Fibroblast of the aortic adventitia (primary cell): Measurements from ENCODE around the gene ZXDC. TPM values are rescaled to one million over a fixed set of nuclear protein-coding genes. Genes with fewer than 3 reads are reported as not detected.

Experiments
- DNase-seq: peaks from one replicate; pipeline ENCODE4 v3.0.0-alpha.2; 2010; ENCODE audit warnings: low read depth
- H3K4me3 ChIP-seq: 2 replicates; pipeline ENCODE4 v1.5.1; 2011; ENCODE audit warnings: low read depth, mild to moderate bottlenecking, control low read depth, low read length, moderate library complexity
- CTCF ChIP-seq: IDR thresholded peaks from 2 replicates; pipeline ENCODE4 v1.5.1; 2011; ENCODE audit warnings: mild to moderate bottlenecking, low read length, control low read depth, inconsistent platforms; ENCODE audit not compliant: insufficient read depth
- total RNA-seq: library from RNA; depleted of rRNA; stranded (reverse); fragments of >200 nt; gene quantifications from 2 replicates; pipeline ENCODE4 v1.2.3, GENCODE V29; 2012; ENCODE audit warnings: low replicate concordance

The ZXDC gene
- total RNA-seq, 1 donor: 26.7 TPM

DNA sequence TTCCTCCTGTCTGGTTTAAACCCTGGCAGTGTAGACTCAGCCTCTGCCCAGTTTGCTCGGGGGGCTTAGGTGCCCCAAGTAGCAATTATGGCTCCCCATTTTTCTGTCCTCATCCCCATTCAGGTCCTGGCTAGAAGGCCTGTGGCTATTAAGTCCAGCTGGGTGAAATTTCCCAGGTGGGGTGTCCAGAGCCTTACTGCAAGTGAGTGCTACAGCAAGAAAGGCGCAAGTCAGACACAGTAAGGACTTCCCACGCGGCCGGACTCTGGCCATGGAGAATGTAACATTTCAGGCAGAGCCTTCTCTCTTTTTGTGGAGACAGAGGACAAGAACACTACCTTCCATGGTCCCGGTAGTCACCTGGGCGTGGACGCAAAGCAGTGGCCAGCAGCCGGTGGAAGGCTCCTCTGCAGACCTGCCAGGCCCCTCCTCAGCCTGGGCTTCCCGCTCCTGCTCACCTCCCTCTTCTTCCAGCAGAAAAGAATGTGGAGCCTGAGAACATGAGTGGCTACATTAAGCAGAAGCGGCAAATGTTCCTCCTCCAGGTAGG, 57.6 kb downstream of the ZXDC start:
- H3K4me3 ChIP-seq: no peak overlapping the region
- TF ChIP-seq CTCF: no peak
- DNase-seq: no peak

DNA sequence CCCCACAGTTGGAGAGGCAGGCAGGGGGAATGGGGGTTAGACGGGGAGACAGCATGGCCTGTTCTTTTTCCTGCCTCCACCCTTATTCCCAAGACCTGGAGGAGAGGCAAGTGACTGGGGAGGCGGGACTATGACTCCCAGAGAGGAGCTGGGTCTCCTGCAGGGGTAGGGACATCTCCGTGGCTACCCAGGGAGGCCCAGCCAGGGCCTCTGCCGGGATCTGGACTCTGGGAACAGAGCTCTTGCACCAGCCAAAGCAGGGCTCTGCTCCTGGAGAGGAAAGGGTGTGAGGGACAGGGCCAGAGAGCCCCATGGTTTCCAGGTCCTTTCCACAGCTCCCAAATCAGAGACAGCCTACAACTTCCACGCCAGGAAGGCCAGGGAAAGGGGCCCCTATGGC, 58.2 kb downstream of the ZXDC start:
- no peak for DNase-seq
- no peak for TF ChIP-seq CTCF
- H3K4me3 ChIP-seq: no peak overlapping the region

DNA sequence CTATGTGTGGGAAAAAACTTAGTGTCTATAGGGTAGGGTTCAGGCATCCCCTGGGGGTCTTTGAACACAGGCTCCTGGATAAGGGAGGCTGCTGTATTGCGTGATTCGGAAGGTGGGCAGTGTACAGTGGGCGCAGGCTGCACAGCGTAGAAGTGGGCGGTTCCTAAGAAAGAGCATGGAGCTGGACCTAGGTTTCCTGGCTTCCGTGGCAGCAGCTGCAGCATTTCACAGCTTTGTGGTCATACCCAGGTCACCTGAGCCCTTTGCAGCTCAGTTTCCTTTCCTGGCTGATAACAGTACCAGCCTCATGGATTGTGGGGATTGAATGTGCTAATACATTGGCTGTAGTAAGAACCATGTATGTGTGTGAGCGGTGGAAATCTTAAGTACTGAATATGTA, 58.7 kb downstream of the ZXDC start:
- no peak for DNase-seq
- no peak overlapping the region for H3K4me3 ChIP-seq
- TF ChIP-seq CTCF: no peak

DNA sequence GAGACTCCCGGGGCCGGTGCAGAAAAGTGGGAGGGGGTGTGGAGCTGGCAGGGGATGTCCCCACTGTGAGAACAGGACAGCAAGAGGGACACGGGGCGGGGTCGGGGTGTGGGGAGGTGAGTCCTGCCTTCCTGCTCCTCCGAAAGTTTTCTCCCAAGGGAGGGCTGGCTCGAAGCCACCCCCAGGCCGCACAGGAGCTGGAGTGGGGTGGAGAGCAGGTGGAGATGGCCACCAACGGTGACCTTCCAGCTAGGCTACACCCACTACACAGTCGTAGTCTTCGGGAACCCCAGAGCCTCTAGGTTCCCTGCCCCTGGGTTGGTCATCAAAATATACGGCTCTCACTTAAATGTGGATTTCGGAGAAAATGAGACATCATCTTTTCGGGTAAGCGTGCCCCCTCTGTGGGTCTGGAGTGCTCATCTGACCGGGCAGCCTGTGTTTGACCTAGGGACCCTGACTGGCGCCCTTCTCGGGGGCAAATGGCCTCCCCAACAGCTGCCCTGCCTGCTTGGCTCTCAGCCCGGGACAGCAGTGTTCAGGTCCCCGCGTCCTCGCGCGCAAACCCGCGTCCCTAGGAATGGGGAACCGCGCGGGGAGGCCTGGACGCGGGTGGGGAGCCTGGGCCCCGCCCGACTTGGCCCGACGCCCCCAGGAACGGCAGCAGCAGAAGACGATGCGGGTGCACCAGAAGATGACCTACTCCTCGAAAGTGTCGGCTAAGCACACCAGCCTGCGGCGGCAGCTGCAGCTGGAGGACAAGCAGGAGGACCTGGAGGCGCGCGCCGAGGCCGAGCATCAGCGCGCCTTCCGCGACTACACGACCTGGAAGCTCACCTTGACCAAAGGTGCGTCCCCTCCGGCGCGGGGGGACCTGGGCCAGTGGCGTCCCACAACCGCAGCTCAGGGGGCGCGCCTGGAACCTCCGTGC, 59.8 kb downstream of the ZXDC start:
- TF ChIP-seq CTCF: no peak
- no peak for DNase-seq
- H3K4me3 ChIP-seq: no peak overlapping the region

GRCh38 chr3:126414961-126415660, 60.6 kb downstream of the ZXDC start:
- no peak overlapping the region for H3K4me3 ChIP-seq
- DNase-seq: no peak
- TF ChIP-seq CTCF: no peak

DNA sequence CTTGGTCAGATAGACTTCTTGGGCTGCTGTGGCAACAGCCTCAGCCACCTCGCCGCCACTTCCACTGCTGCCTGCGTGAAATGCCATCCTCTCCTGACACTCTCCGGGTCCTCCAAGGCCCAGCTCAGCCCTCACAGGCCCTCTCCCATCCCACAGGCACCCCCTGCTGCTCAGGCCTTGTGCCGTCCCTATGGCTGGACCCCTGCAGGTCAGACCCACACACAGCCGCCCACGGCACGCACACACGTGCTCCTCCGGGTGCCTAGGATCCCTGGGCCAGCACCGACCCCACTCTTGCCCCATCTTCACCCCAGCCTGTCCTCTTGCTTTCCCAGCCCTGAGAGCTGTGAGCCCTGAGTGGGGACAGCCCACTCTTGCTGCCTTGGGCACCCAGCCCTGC, 61.3 kb downstream of the ZXDC start:
- no peak for DNase-seq

More for the DNA sequence above, 61.3 kb downstream of the ZXDC start:
- H3K4me3 ChIP-seq: no peak overlapping the region
- no peak for TF ChIP-seq CTCF
